IMR-90 (cell line): Measurements from ENCODE around the gene EYS. TPM values are rescaled to one million over a fixed set of nuclear protein-coding genes. Genes with fewer than 3 reads are reported as not detected.

Source experiments
- ATAC-seq: fragments of 200-7000 bp; cut with Tn5 transposase; 2 replicates; pipeline ENCODE4 v1.9.1; 2020; ENCODE audit warnings: low read depth, mild to moderate bottlenecking, moderate library complexity
- BruUV-seq: library from RNA; stranded (reverse); fragments of 400-500 nt; replicated peaks from 2 replicates; lab custom pipeline; 2021; lab: Mats Ljungman, UMichigan
- CTCF ChIA-PET: fragments of 300-600 bp; formaldehyde crosslinking; extraction: SDS; loops from one replicate; lab custom pipeline; 2021; ENCODE audit warnings: antibody characterized with exemption; lab: Yijun Ruan, JAX
- POLR2A ChIA-PET: fragments of 300-600 bp; sonication (Branson Sonifier 250); formaldehyde crosslinking; loops from one replicate; lab custom pipeline; 2022; ENCODE audit warnings: antibody characterized with exemption; ENCODE audit not compliant: unreplicated experiment; lab: Charles Lee
- DNase-seq: peaks from one replicate; pipeline ENCODE4 v3.0.0; 2013
- H2AFZ ChIP-seq: replicated peaks from 2 replicates; pipeline ENCODE3; 2013; ENCODE audit warnings: low read length, mild to moderate bottlenecking; ENCODE audit not compliant: poor library complexity
- H2AK5ac ChIP-seq: 2 replicates; pipeline ENCODE4 v1.6.1; 2013; ENCODE audit warnings: low read depth, low read length, inconsistent platforms
- H2AK9ac ChIP-seq: replicated peaks from 2 replicates; pipeline ENCODE3; 2013; ENCODE audit warnings: mild to moderate bottlenecking, low read depth, low read length, moderate library complexity; ENCODE audit not compliant: poor library complexity
- H2BK120ac ChIP-seq: 2 replicates; pipeline ENCODE4 v1.6.1; 2013; ENCODE audit warnings: low read depth, low read length, inconsistent platforms
- H2BK15ac ChIP-seq: 3 replicates; pipeline ENCODE4 v1.6.1; 2013; ENCODE audit warnings: low read depth, low read length, inconsistent platforms
- H2BK20ac ChIP-seq: 2 replicates; pipeline ENCODE4 v1.6.1; 2013; ENCODE audit warnings: low read depth, mild to moderate bottlenecking, inconsistent platforms, low read length, moderate library complexity
- H2BK5ac ChIP-seq: 2 replicates; pipeline ENCODE4 v1.6.1; 2013; ENCODE audit warnings: mild to moderate bottlenecking, low read depth, low read length, inconsistent platforms; ENCODE audit not compliant: poor library complexity, severe bottlenecking
- H3K14ac ChIP-seq: replicated peaks from 2 replicates; pipeline ENCODE4 v1.6.1; 2013; ENCODE audit warnings: low read depth, low read length, inconsistent platforms
- H3K18ac ChIP-seq: 2 replicates; pipeline ENCODE4 v1.6.1; 2013; ENCODE audit warnings: low read depth, low read length, control low read depth
- H3K23ac ChIP-seq: 2 replicates; pipeline ENCODE4 v1.6.1; 2013; ENCODE audit warnings: low read depth, low read length, inconsistent platforms
- H3K27ac ChIP-seq: 2 replicates; pipeline ENCODE4 v1.5.1; 2013; ENCODE audit warnings: mild to moderate bottlenecking, control low read depth, low read length; ENCODE audit not compliant: insufficient read depth
- H3K27me3 ChIP-seq: 2 replicates; pipeline ENCODE4 v1.6.1; 2013; ENCODE audit warnings: low read length; ENCODE audit not compliant: control insufficient read depth, insufficient read depth
- H3K36me3 ChIP-seq: 2 replicates; pipeline ENCODE4 v1.6.1; 2013; ENCODE audit warnings: low read length, mixed read lengths; ENCODE audit not compliant: control insufficient read depth, insufficient read depth
- H3K4ac ChIP-seq: 2 replicates; pipeline ENCODE4 v1.6.1; 2013; ENCODE audit warnings: low read depth, low read length, inconsistent platforms
- H3K4me1 ChIP-seq: 2 replicates; pipeline ENCODE4 v1.6.1; 2013; ENCODE audit warnings: low read length, mixed read lengths; ENCODE audit not compliant: control insufficient read depth, insufficient read depth
- H3K4me2 ChIP-seq: 2 replicates; pipeline ENCODE4 v1.6.1; 2013; ENCODE audit warnings: low read depth, mild to moderate bottlenecking, control low read depth, low read length, moderate library complexity
- H3K4me3 ChIP-seq: 2 replicates; pipeline ENCODE4 v1.5.1; 2013; ENCODE audit warnings: low read depth, mild to moderate bottlenecking, control low read depth, low read length, moderate library complexity; ENCODE audit not compliant: insufficient read depth
- H3K56ac ChIP-seq: 2 replicates; pipeline ENCODE4 v1.6.1; 2013; ENCODE audit warnings: low read length, inconsistent platforms; ENCODE audit not compliant: insufficient read depth; ENCODE audit errors: extremely low read depth
- H3K79me1 ChIP-seq, 2 experiments: 2 replicates each; pipeline ENCODE4 v1.6.1; 2013; ENCODE audit warnings: low read length in 2 of 2, inconsistent platforms in 1 of 2, low read depth in 1 of 2
- H3K9ac ChIP-seq: 2 replicates; pipeline ENCODE4 v1.6.1; 2013; ENCODE audit warnings: low read depth, low read length, control low read depth
- H3K9me1 ChIP-seq: 2 replicates; pipeline ENCODE4 v1.6.1; 2013; ENCODE audit warnings: low read length, inconsistent platforms; ENCODE audit not compliant: insufficient read depth
- H3K9me3 ChIP-seq: 2 replicates; pipeline ENCODE4 v1.6.1; 2013; ENCODE audit warnings: low read length; ENCODE audit not compliant: control insufficient read depth, insufficient read depth
- H4K20me1 ChIP-seq: 2 replicates; pipeline ENCODE4 v1.6.1; 2013; ENCODE audit warnings: low read length, inconsistent platforms; ENCODE audit not compliant: insufficient read depth
- H4K5ac ChIP-seq: 2 replicates; pipeline ENCODE4 v1.6.1; 2013; ENCODE audit warnings: mild to moderate bottlenecking, low read depth, low read length, control low read depth
- H4K8ac ChIP-seq, 2 experiments: 2 replicates each; pipeline ENCODE4 v1.6.1; 2013; ENCODE audit warnings: low read depth in 2 of 2, low read length in 2 of 2, control low read depth in 1 of 2, inconsistent platforms in 1 of 2
- H4K91ac ChIP-seq: 2 replicates; pipeline ENCODE4 v1.6.1; 2013; ENCODE audit warnings: low read depth, low read length, inconsistent platforms; ENCODE audit not compliant: insufficient read depth
- BHLHE40 ChIP-seq: fragments of 150-350 bp; IDR thresholded peaks from 2 replicates; pipeline ENCODE4 v1.6.1; 2016; ENCODE audit warnings: mild to moderate bottlenecking, low read depth, low read length
- CEBPB ChIP-seq: IDR thresholded peaks from 2 replicates; pipeline ENCODE4 v1.6.1; 2012; ENCODE audit warnings: low read depth, low read length, improper control_type of control experiment
- CHD1 ChIP-seq: IDR thresholded peaks from 2 replicates; pipeline ENCODE4 v1.6.1; 2012; ENCODE audit warnings: low read depth, low read length, improper control_type of control experiment
- FOS ChIP-seq: fragments of 150-350 bp; IDR thresholded peaks from 2 replicates; pipeline ENCODE4 v1.6.1; 2016; ENCODE audit warnings: low read depth, low read length
- MAFK ChIP-seq: IDR thresholded peaks from 2 replicates; pipeline ENCODE4 v1.6.1; 2012; ENCODE audit warnings: low read depth, low read length, improper control_type of control experiment
- MAZ ChIP-seq: IDR thresholded peaks from 2 replicates; pipeline ENCODE4 v1.6.1; 2012; ENCODE audit warnings: low read depth, mild to moderate bottlenecking, low read length, improper control_type of control experiment, moderate library complexity, borderline replicate concordance
- MXI1 ChIP-seq: IDR thresholded peaks from 2 replicates; pipeline ENCODE4 v1.6.1; 2012; ENCODE audit warnings: low read depth, mild to moderate bottlenecking, low read length, moderate library complexity, borderline replicate concordance
- NFE2L2 ChIP-seq: fragments of 150-350 bp; IDR thresholded peaks from 2 replicates; pipeline ENCODE4 v1.6.1; 2016; ENCODE audit warnings: low read depth, mild to moderate bottlenecking, low read length
- POLR2A ChIP-seq: IDR thresholded peaks from 2 replicates; pipeline ENCODE4 v1.6.1; 2012; ENCODE audit warnings: mild to moderate bottlenecking, low read depth, low read length
- RAD21 ChIP-seq: IDR thresholded peaks from 2 replicates; pipeline ENCODE4 v1.6.1; 2012; ENCODE audit warnings: low read length, improper control_type of control experiment
- RFX5 ChIP-seq: IDR thresholded peaks from 2 replicates; pipeline ENCODE4 v1.8.0; 2012; ENCODE audit warnings: low read depth, mild to moderate bottlenecking, low read length, moderate library complexity
- SMC3 ChIP-seq: fragments of 150-350 bp; IDR thresholded peaks from 2 replicates; pipeline ENCODE4 v1.6.1; 2016; ENCODE audit warnings: low read depth, mild to moderate bottlenecking, antibody characterized with exemption, low read length, moderate library complexity
- dilution Hi-C: fragments of 300-500 bp; cut with HindIII; formaldehyde crosslinking; loops from one replicate; pipeline ENCODE4 v1.14.3; 2018; ENCODE audit warnings: low sequenced_read_pairs; ENCODE audit not compliant: unreplicated experiment
- in situ Hi-C: fragments of 300-500 bp; cut with MboI; formaldehyde crosslinking; loops from 3 replicates; pipeline ENCODE4 v1.14.3; 2019; ENCODE audit warnings: low sequenced_read_pairs, inconsistent platforms, mixed read lengths
- intact Hi-C: fragments of 100-400 bp; cut with micrococcal nuclease; formaldehyde crosslinking; loops from 2 replicates; pipeline ENCODE4 v1.10.0; 2022
- polyA plus RNA-seq, 3 experiments: library from polyadenylated mRNA; depleted of rRNA; stranded (reverse); fragments of >200 nt; gene quantifications; 2 replicates each; pipeline ENCODE4 v1.2.3, GENCODE V29; 2012; ENCODE audit warnings: low replicate concordance in 1 of 3
- total RNA-seq: library from RNA; depleted of rRNA; stranded (reverse); fragments of >200 nt; gene quantifications from 2 replicates; pipeline ENCODE4 v1.2.3, GENCODE V29; 2012
- TF ChIP-seq, protein P1 (sequence below): fragments of 150-350 bp; IDR thresholded peaks from 2 replicates; pipeline ENCODE4 v1.6.1; 2017; ENCODE audit warnings: mild to moderate bottlenecking, antibody characterized with exemption, low read length, low read depth
- TF ChIP-seq, protein P2 (sequence below): conservative IDR thresholded peaks from 2 replicates; pipeline ENCODE4 v1.5.1; 2012; ENCODE audit warnings: mild to moderate bottlenecking, low read depth, low read length, improper control_type of control experiment
- TF ChIP-seq, protein P3 (sequence below): fragments of 150-350 bp; IDR thresholded peaks from 2 replicates; pipeline ENCODE4 v1.6.1; 2016; ENCODE audit warnings: low read depth, mild to moderate bottlenecking, low read length, moderate library complexity, borderline replicate concordance

Gene EYS
- total and polyA plus RNA-seq, 2 of the 4 experiments (the other 2 are of a cell fraction) = under 0.01 TPM; not detected in 1

DNA sequence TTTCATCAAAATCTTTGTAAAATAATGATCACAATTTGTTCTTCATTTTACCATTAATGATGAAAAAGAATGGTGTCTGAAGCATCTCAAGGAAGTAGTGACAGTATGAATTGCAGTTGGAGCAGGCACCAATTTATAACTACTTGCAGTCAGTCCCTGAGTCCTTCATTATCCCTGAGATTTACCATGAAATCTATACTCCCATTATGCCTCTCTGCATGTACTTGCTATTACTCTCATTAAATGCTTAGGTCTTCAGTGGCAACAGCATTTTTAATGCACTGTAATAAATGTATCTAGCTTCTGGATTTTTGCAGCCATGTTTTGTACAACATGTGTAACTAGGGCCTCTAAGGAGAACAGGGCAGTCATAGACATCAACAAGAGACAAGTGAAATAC is 708.8 kb downstream of the EYS start:
- Histone ChIP-seq H2AK5ac (no peak overlapping the region), H3K27me3 (no peaks in the 10 kb centered on the region), H2BK20ac (no peak overlapping the region), H3K18ac (no peak overlapping the region), H3K9ac (no peak overlapping the region), H3K23ac (no peak overlapping the region), H3K56ac (no peak overlapping the region), H2BK5ac (no peak overlapping the region), H2BK15ac (no peak overlapping the region), H4K5ac (no peak overlapping the region), H3K79me1 (no peaks in the 10 kb centered on the region), H3K4me3 (no peak overlapping the region), H2AFZ (no peak overlapping the region), H2AK9ac (no peak overlapping the region), H3K9me1 (no peaks in the 10 kb centered on the region), H3K9me3 (no peaks in the 10 kb centered on the region), H3K4me1 (no peaks in the 10 kb centered on the region), H2BK120ac (no peak overlapping the region), H3K27ac (no peak overlapping the region), H3K14ac (no peak overlapping the region), H4K91ac (no peak overlapping the region), H3K36me3 (no peaks in the 10 kb centered on the region), H3K4ac (no peak overlapping the region), H3K4me2 (no peak overlapping the region), H4K8ac (no peak overlapping the region), H4K20me1 (no peaks in the 10 kb centered on the region)
- dilution Hi-C loops = no loop called here
- TF ChIP-seq, protein P1, sequence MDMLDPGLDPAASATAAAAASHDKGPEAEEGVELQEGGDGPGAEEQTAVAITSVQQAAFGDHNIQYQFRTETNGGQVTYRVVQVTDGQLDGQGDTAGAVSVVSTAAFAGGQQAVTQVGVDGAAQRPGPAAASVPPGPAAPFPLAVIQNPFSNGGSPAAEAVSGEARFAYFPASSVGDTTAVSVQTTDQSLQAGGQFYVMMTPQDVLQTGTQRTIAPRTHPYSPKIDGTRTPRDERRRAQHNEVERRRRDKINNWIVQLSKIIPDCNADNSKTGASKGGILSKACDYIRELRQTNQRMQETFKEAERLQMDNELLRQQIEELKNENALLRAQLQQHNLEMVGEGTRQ = no peak
- no peak for TF ChIP-seq CEBPB
- TF ChIP-seq MAZ = no peak
- TF ChIP-seq SMC3 = no peak
- TF ChIP-seq, protein P2, sequence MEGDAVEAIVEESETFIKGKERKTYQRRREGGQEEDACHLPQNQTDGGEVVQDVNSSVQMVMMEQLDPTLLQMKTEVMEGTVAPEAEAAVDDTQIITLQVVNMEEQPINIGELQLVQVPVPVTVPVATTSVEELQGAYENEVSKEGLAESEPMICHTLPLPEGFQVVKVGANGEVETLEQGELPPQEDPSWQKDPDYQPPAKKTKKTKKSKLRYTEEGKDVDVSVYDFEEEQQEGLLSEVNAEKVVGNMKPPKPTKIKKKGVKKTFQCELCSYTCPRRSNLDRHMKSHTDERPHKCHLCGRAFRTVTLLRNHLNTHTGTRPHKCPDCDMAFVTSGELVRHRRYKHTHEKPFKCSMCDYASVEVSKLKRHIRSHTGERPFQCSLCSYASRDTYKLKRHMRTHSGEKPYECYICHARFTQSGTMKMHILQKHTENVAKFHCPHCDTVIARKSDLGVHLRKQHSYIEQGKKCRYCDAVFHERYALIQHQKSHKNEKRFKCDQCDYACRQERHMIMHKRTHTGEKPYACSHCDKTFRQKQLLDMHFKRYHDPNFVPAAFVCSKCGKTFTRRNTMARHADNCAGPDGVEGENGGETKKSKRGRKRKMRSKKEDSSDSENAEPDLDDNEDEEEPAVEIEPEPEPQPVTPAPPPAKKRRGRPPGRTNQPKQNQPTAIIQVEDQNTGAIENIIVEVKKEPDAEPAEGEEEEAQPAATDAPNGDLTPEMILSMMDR = no peak
- no peak for TF ChIP-seq MAFK
- TF ChIP-seq NFE2L2 = no peak
- TF ChIP-seq RAD21 = no peak
- no peak for TF ChIP-seq MXI1
- TF ChIP-seq CHD1 = no peak
- TF ChIP-seq FOS = no peak
- TF ChIP-seq, protein P3, sequence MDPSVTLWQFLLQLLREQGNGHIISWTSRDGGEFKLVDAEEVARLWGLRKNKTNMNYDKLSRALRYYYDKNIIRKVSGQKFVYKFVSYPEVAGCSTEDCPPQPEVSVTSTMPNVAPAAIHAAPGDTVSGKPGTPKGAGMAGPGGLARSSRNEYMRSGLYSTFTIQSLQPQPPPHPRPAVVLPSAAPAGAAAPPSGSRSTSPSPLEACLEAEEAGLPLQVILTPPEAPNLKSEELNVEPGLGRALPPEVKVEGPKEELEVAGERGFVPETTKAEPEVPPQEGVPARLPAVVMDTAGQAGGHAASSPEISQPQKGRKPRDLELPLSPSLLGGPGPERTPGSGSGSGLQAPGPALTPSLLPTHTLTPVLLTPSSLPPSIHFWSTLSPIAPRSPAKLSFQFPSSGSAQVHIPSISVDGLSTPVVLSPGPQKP = no peak
- no peak for TF ChIP-seq RFX5
- no peak for TF ChIP-seq BHLHE40
- no peak for TF ChIP-seq POLR2A
- intact Hi-C loops = no loop called here
- no peak for ATAC-seq
- in situ Hi-C loops = no loop called here
- ChIA-PET POLR2A (no interaction called here), CTCF (no interaction called here)
- DNase-seq = no peak
- BruUV-seq = no TSS peak
